ENCODE data around the gene KDELR3. TPM values are rescaled to one million over a fixed set of nuclear protein-coding genes. Genes with fewer than 3 reads are reported as not detected.

The KDELR3 gene
- total RNA-seq, 1 experiment from 2014 or later, result 11.6 TPM

DNA sequence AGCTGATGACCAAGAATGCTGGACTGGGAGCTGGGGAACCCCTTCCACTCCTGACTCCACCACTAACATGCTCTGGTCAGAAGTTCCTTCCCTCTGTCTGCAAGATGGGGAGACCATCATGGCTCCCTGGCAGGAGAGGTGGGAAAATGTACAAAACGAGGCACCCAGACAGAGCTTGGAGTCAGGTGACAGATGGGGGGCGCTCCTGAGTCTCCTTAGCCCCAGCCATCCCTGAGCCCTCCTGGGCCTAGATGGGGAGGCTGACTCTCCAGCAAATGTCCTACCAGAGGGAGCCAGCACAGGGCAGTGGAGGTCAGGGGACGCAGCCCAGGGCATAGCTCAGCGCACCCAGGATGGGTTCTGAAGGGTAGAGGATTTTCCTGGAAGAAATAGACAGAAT, 32.9 kb upstream of the KDELR3 start:
- intact Hi-C loops (cut with micrococcal nuclease; ENCODE audit: unreplicated experiment) (no loop called here), in situ Hi-C loops (cut with HindIII; ENCODE audit: low pct_unique_long_range_greater_than_20kb, low sequenced_read_pairs) (no loop called here)
- no peak overlapping the region for H3K27ac ChIP-seq (ENCODE audit: low read length)
- H3K9me3 ChIP-seq (ENCODE audit: control insufficient read depth, insufficient read depth, low read depth, low read length), result no peaks in the 10 kb centered on the region
- CTCF ChIA-PET, result no interaction called here
- no peaks in the 10 kb centered on the region for H3K27me3 ChIP-seq (ENCODE audit: control insufficient read depth, insufficient read depth, low read length)
- no peaks in the 10 kb centered on the region for H3K36me3 ChIP-seq (ENCODE audit: control insufficient read depth, insufficient read depth, low read length)
- H3K4me1 ChIP-seq (ENCODE audit: control insufficient read depth, insufficient read depth, low read length), result no peaks in the 10 kb centered on the region
- H3K4me3 ChIP-seq (ENCODE audit: low read depth in 2 of 2, low read length in 2 of 2), result no peak overlapping the region
- TF ChIP-seq CTCF (IDR thresholded peaks at IDR 0.05) (no peak), TCF7L2 (IDR thresholded peaks at IDR 0.05; ENCODE audit: low read depth, low read length) (no peak), SIN3A (IDR thresholded peaks at IDR 0.05; ENCODE audit: borderline replicate concordance, insufficient read depth, low read depth, low read length) (no peak), POLR2AphosphoS5 (IDR thresholded peaks at IDR 0.05; ENCODE audit: low read depth, low read length) (no peak)
- TF ChIP-seq, protein P1, sequence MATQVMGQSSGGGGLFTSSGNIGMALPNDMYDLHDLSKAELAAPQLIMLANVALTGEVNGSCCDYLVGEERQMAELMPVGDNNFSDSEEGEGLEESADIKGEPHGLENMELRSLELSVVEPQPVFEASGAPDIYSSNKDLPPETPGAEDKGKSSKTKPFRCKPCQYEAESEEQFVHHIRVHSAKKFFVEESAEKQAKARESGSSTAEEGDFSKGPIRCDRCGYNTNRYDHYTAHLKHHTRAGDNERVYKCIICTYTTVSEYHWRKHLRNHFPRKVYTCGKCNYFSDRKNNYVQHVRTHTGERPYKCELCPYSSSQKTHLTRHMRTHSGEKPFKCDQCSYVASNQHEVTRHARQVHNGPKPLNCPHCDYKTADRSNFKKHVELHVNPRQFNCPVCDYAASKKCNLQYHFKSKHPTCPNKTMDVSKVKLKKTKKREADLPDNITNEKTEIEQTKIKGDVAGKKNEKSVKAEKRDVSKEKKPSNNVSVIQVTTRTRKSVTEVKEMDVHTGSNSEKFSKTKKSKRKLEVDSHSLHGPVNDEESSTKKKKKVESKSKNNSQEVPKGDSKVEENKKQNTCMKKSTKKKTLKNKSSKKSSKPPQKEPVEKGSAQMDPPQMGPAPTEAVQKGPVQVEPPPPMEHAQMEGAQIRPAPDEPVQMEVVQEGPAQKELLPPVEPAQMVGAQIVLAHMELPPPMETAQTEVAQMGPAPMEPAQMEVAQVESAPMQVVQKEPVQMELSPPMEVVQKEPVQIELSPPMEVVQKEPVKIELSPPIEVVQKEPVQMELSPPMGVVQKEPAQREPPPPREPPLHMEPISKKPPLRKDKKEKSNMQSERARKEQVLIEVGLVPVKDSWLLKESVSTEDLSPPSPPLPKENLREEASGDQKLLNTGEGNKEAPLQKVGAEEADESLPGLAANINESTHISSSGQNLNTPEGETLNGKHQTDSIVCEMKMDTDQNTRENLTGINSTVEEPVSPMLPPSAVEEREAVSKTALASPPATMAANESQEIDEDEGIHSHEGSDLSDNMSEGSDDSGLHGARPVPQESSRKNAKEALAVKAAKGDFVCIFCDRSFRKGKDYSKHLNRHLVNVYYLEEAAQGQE (IDR thresholded peaks at IDR 0.05; ENCODE audit: insufficient read depth in 1 of 2, low read depth in 2 of 2, low read length in 1 of 2), result no peak
- no TSS peak for BruUV-seq (replicated peaks)
- no peak for DNase-seq (ENCODE audit: low read depth, low spot score)
- POLR2A ChIA-PET, result no interaction called here
- ATAC-seq, result no peak

DNA sequence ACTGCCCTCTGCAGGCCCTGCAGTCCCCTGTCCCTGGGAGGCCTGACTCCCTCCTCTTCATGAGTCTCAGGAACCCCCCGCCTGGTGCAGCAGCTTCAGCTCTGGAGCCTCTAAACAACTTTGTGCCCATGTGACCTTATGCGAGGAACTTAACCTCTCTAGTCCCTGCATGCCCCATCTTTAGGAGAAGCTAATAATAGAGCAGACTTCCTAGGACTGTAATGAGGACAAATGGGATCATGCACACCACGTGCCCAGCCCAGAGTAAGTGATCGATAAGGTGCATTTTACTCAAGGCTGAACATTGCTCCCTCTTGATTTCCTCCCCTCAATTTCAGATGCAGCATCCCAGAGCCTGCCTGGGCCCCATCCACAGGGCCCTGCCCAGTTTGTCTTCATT, 31.9 kb upstream of the KDELR3 start:
- no peak overlapping the region for H3K27ac ChIP-seq (ENCODE audit: low read length)
- no peaks in the 10 kb centered on the region for H3K27me3 ChIP-seq (ENCODE audit: control insufficient read depth, insufficient read depth, low read length)
- ChIA-PET POLR2A (no interaction called here), CTCF (interaction anchor here (0.5 to 0.6 kb wide), 2 partner anchors 16 to 135 kb away, joined by 3 read pairs; no protein-coding TSS in a partner anchor)
- DNase-seq (ENCODE audit: low read depth, low spot score), result no peak
- in situ Hi-C loops (cut with HindIII; ENCODE audit: low pct_unique_long_range_greater_than_20kb, low sequenced_read_pairs) (no loop called here), intact Hi-C loops (cut with micrococcal nuclease; ENCODE audit: unreplicated experiment) (no loop called here)
- ATAC-seq, result no peak; the same call in 1 of the 2 replicates
- TF ChIP-seq POLR2AphosphoS5 (IDR thresholded peaks at IDR 0.05; ENCODE audit: low read depth, low read length), result no peak
- TF ChIP-seq, protein P1 (IDR thresholded peaks at IDR 0.05; ENCODE audit: insufficient read depth in 1 of 2, low read depth in 2 of 2, low read length in 1 of 2), result no peak
- no peak for TF ChIP-seq SIN3A (IDR thresholded peaks at IDR 0.05; ENCODE audit: borderline replicate concordance, insufficient read depth, low read depth, low read length)
- TF ChIP-seq TCF7L2 (IDR thresholded peaks at IDR 0.05; ENCODE audit: low read depth, low read length), result no peak
- TF ChIP-seq CTCF (IDR thresholded peaks at IDR 0.05), result no peak
- no peaks in the 10 kb centered on the region for H3K36me3 ChIP-seq (ENCODE audit: control insufficient read depth, insufficient read depth, low read length)
- H3K4me1 ChIP-seq (ENCODE audit: control insufficient read depth, insufficient read depth, low read length), result no peaks in the 10 kb centered on the region
- no peak overlapping the region for H3K4me3 ChIP-seq (ENCODE audit: low read depth in 2 of 2, low read length in 2 of 2)
- no peaks in the 10 kb centered on the region for H3K9me3 ChIP-seq (ENCODE audit: control insufficient read depth, insufficient read depth, low read depth, low read length)
- BruUV-seq (replicated peaks), result no TSS peak

Measured in Panc1 (cell line).